SW480 (cell line): ENCODE data around the gene PTRH1.
"Not testable (repeated sequence)": the region's sequence is repeated elsewhere in the genome, so short reads cannot be mapped to it uniquely, and the experiment has no call there.

Experiments
- DNase-seq: peaks from one replicate; pipeline ENCODE4 v3.0.0-alpha.2; 2016; ENCODE audit warnings: low spot score

PTRH1 gene, protein sequence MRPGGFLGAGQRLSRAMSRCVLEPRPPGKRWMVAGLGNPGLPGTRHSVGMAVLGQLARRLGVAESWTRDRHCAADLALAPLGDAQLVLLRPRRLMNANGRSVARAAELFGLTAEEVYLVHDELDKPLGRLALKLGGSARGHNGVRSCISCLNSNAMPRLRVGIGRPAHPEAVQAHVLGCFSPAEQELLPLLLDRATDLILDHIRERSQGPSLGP

DNA sequence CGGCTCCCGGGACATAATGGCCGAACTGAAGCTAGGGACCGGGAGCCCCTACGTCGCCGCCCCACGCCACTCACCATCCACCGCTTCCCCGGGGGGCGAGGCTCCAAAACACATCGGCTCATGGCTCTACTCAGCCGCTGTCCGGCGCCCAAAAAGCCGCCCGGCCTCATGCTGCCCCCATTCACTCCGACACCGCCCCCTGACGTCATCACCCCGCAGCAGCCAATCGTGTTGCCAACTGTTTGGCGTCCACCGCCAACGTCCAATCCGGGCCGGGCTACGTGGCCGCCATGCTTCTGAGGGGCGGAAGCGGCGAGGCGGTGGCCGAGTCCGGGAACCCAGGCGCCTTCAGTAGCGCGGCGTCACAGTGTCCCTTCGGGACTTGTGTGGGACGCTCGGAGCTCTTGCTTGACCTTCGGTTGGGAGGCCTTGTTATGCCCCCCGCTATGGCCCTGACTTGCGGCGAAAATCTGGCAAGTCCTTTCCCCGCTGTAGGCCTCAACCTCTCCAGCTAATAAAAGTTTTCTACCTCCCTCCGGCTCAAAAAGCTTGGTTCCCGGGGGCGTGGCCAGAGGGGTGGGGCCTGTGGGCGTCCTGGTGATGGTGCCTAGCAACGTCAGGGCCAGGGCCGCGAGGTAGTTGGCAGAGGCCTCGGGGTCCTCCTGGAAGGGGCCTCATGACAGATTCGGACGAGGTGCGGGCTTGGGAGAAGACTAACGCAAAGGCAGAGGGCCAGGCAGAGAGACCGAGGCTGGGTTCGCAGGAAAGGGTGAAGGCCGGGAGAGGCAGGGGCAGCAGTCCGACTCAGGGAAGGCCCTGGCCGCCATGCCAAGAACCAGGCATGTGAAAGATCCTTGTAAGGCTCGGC, at the start of gene PTRH1, which contains the start of gene TTC16:
TSS of gene PTRH1 (minus strand) at position 194 of the 868 bp plus-strand sequence. CDS start at position 170, 24 bp downstream.
TSS of gene TTC16 (plus strand) at position 610 of the 868 bp plus-strand sequence. CDS start at position 677, 67 bp downstream.
- peak; percentile 93 for DNase-seq

DNA sequence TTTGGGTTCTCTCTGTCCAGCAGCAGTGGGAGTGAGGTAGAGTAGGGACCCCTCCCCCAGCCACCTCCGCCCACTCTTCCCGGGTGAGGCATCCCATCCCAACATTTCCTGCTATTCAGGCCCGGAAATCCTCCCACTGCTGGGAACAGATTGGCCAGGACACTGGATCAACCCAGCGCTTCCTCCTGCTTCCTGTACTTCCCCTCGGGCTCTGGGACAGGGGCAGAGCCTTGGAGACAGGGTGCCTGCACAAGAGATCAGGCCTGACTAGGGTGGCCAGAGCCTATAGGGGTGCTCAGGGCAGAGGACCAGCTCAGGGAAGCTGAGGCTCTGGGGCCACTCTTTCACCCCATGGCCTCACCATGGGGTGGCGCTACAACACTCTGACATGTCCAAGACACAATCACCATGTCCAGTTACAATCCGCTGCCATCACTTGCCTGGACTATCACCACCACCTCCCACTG, 48.5 kb upstream of the PTRH1 start:
- DNase-seq, result no peak

DNA sequence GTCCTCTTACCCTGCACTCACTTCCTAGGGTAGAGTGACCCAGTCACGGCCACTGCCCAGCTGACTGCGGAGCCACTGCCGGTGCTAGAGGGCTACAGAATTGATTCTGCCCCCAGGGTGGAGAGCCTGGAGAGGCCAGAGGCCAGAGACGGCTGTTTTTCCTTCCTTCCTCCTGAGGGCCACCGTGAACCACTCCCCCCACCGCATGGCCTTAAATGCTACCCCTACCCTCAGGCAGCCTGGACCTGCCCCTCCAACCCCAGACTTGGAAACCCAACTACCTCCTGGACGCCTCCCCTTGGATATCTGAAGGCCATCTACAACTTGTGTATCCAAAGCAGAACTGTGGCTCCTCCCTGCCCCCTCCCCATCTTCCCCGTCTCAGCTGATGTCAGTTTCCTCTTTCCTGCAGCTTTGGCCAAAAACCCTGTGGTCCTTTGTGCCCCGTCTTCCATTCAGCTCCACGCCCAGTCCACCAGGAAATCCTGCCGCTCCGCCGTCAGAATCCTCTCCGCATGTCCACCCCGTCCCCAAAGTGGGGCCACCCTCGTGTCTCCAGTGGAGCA, 46.7 kb upstream of the PTRH1 start:
- no peak for DNase-seq

DNA sequence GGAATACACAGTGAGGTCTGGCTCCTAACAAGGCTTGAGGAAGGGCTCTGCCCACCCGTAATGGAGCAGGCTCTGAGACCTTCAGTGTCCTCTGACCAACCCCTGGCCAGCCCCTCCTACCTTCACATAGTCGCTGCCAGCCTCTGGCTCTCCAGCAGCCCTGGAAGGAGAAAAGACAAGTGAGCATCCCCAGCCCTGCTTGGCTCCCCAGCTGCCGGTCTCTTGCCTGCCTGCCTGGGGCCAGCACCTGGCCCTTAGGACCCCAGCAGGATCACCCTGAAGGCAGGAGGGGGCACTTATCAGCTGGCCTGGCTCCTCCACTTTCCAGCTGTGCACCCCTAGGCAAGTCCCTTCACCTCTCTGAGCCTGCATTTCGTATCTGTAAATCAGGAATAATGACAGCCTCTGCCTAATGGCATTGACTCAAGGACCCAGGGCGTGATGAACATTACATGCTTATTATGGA, 46.1 kb upstream of the PTRH1 start:
- DNase-seq, result no peak

DNA sequence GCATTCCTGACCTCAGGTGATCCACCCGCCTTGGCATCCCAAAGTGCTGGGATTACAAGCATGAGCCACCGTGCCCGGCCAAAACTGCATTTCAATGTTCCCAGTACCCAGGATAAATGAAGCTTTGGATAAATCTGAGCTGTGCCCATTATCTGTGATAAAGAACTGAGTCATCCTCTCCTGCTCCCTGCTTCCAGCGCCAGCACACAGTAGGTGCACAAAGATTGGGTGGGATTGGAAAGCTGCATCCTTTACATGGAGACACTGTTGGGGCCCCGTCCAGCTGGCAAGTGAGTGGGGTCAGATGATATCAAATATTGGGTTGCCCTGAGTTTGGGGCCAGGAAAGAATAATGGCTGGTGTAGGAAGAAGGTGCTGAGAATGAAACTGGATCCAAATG, 45.6 kb upstream of the PTRH1 start:
- DNase-seq, result no peak

DNA sequence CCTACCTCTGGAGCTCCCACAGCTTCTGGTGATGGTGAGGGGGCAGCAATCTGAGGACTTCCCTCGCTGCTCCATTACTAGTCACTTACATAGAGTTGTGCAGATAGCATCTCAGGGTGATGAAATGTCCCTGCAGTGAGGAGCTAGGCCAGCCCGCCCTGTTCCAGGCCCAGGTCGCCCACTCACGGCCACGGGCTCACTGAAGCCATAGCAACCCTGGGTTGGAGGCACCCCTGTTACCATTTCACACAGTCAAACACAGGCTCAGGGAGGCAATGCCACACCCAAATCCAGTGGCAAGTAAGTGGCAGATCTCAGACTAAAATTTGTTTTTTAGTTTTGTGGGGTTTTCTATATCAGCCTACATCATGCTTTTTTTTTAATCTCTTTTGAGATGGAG, 43.4 kb upstream of the PTRH1 start:
- no peak for DNase-seq

DNA sequence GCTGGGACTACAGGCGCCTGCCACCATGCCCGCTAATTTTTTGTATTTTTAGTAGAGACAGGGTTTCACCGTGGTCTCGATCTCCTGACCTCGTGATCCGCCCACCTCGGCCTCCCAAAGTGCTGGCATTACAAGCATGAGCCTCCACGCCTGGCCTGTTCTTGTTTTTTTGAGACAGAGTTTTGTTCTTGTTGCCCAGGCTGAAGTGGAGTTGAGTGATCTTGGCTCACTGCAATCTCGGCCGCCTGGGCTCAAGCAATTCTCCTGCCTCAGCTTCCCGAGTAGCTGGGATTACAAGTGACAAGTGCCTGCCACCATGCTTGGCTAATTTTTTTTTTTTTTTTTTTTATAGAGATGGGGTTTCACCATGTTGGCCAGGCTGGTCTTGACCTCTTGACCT, 41.3 kb upstream of the PTRH1 start:
- not testable (repeated sequence) for DNase-seq

DNA sequence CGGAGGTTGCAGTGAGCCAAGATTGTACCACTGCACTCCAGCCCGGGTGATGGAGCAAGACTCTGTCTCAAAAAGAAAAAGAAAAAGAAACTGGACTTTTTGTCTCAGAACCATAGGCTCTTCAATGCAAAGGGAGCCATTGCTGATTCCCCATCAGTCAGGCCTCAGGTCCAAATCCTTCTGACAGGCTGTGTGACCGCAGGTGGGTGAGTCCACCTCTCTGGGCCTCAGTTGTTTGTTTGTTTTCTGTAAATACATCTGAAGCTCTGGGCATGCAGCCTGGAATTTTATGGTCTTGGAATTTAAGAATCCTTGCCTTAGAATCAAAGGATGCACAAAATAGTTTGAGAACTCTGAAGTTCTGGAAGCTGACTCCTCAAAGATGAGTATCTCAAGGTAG, 40.8 kb upstream of the PTRH1 start:
- no peak for DNase-seq

DNA sequence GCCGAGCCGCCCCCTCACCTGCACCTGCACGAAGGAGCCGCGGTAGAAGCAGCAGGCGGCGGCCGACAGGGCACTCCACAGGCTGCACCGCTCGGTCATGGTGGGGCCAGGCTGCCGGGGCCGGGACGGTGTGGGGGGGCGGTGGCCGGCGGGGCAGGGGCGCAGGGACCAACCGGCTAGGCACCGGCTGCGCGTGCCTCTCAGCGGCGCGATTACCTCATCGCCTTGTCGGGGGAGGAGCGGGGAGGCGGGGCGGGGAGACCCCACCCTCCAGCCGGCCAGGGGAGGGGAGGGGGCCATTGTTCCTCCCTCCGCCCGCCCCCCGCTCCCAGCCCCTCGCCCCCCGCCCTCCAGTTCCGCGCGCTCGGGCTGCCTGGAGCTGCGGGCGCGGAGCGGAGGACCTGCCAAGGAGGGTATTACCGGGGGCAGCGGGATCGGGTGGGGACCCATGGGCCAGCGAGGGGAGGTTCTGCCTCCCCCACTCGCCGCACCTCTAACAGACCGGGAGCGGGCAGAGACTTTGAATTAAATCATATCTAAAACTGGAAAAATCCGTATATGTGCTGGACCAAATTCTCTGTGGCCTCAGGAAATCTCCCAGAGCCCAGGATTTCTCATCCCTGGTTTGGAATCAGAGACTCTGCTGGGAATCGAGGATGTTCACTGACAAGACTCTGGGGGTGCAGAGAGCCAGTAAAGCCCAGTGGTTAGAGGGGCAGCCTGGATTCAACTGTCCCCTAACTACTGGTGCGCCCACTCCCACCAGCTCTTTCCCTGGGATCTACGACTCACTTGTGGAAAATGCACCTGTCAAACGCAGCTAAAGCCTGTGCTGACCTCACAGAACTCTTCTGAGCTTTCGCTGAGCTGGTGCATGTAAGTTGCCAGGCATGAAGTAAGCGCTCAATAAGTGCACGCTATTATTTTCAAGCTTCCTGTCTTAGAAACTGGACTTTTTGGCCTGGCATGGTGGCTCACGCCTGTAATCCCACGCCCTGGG, 39.9 kb upstream of the PTRH1 start:
- DNase-seq, result no peak

DNA sequence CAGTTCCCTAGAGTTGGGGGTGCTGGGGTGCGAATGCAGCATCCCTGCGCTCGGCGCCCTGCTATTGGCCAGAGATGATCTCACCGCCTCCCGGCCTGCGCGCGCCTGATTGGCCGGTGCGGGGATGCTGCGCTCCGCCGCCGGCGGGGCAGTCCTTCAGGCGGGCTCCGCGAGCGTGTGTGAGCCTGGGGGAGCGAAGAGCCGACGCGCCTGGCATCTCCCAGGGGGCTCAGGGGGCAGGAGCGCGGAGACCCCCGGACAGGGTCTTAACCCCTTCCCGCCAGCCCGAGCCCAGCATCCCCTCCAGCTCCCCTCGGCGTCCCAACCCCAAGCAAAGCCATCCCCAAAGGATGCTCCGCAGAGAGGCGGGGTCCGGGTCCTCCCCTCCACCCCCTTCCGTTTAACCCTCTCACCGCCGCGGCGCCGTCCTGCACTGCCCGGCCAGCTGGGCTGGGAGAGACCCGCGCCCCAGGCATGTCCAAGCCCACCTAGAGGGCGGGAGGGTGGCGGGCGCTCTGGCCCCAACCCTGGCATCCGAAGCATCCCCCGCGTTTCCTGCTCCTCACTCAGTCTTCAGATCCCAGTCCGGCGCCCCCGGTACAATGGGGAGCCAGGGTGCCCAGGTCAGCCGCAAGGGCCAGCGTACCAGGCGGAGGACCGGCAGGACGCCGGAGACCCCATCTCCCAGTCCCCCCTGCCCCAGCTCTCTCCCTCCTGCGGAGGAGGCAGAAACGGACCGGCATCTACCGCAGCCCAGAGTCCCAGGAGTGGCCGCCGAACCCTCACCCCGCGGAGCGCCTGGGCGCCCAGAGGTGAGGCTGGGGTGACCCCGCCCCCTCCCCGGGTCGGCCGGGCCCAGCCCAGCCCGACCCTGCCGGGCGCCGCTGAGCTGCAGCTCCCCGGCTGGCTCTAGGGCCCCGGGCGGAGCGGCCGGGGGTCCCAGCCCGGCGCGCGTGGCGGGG, 38.9 kb upstream of the PTRH1 start:
- DNase-seq, result no peak

DNA sequence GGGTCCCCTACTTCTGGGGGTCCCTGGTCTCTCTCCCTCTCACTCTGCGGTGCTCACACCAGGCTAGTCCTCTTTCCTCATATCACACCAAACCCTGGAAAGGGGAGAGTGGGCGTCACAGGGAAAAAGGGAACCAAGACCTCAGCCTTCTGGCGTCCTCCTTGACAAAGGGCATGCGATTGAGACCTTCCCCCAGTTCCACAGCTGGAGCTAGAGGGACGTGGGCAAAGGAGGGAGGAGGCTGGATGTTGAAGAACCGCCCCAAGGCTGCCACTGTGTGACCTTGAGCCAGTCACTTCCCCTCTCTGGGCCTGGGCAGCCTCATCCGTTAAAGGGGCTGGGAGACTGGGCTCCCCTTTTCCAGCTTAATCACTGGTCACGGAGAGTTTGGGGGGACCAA, 38.2 kb upstream of the PTRH1 start:
- no peak for DNase-seq

DNA sequence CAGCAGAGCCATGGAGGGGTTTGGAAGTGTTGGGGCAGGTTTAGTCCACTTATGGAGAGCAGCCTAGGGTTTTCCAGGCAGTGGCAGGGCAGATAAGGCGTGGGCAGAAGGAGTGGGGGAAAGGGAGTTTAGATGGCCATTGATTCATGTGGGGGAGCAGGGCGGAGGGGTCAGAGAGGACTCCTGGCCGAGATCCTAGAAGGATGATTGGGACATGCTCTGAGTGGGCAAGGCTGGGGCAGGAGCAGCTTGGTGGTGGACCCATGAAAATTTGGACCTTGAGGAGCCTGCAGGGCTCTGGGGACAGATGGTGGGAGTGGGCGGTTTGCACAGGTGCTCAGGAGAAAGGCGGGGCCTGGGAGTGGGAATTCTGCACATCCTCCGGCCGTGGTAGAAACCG, 37.7 kb upstream of the PTRH1 start:
- DNase-seq, result no peak

DNA sequence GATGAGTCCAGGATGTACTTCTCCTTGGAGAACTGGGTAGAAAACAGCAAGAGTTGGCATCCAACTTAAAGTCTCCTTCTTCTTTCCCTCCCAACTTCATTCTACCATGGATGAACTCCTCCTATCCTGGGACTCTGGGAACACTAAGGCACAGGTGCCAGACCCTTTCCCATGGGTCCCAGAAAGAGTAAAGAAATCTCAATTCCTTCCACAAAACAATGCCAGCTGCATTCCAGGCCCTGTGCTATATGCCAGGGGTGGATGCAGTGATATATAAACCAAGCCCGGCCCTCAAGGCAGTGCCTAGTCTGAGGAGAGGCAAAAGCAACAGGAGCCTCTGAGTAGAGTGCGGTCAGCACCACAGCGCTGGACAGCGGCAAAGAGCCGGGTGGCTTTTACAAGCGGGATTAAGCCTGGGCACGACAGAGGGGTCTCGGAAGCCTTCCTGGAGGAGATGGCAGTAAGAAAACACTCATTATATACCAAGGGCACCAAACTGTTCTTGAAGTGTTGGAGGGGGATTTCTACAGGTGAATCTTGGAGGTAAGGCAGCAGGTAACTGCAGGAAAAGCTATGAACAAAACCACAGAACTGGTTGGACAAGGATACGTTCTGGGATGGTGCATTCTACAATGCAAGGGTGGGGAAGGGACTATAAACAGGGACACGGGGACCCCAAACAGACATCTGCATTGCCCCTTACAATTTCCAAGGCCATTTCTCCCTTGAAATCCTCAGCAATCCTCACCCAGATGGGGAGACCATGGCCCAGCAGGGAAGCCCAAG, 36.0 kb upstream of the PTRH1 start:
- DNase-seq, result no peak

DNA sequence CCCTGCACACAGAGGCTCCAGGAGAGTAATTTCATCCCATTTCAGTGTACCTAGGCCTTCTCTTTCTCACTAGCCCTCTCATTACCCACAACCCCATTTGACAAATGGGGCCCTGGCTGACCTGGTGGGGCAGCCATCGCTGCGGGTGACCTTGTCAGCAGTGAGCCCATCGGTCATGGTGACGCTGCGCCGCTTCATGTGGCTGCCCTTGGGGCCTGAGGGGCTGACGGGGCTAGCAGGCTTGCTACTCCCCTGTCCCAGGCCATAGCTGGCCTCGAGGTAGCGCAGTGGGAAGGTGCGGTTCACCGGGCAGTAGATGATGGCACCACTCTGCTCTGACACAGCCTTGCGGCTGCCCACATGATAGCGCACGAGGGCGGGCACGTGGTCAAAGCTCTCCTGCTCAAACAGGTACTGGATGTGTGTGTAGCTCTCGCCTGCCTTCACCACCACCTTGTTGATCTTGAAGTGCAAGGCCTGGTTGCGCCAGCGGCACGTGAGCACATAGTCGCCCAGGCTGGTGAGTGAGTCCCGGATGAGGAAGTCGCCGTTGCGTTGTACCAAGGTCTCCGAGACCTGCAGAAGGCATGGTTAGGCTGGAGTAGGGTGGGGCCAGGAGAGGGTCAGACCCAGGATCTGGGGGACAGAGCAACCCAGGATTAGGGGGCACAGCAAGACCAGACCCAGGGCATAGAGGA, 33.8 kb upstream of the PTRH1 start:
- DNase-seq, result no peak

DNA sequence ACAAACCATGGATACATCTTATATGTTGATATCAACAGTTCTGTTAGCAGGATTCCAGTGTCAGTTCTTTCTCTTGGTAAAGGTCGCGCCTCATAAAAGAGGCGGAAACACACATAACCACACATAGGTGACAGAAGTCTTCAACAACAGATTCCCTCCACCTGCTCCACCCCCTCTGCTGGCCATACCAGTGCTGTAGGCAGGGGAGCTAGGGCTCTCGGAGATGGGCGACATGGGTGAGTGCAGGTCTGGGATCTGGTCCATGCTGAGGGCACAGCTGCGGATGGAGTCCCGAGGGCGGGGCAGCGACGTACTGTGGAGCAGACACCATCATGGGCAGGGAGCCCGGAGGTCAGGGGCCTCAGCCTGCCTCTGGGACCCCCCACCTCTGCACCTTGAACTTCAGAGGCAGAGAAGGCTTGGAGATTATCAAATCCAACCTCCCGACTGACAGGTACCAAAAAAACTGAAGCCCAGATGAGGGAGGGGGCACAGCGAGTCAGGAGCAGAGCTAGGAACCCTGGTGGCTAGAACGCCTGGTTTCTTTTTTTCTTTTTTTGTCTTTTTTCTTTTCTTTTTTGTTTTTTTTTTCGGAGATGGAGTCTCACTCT, 31.6 kb upstream of the PTRH1 start:
- DNase-seq, result peak; percentile 45

DNA sequence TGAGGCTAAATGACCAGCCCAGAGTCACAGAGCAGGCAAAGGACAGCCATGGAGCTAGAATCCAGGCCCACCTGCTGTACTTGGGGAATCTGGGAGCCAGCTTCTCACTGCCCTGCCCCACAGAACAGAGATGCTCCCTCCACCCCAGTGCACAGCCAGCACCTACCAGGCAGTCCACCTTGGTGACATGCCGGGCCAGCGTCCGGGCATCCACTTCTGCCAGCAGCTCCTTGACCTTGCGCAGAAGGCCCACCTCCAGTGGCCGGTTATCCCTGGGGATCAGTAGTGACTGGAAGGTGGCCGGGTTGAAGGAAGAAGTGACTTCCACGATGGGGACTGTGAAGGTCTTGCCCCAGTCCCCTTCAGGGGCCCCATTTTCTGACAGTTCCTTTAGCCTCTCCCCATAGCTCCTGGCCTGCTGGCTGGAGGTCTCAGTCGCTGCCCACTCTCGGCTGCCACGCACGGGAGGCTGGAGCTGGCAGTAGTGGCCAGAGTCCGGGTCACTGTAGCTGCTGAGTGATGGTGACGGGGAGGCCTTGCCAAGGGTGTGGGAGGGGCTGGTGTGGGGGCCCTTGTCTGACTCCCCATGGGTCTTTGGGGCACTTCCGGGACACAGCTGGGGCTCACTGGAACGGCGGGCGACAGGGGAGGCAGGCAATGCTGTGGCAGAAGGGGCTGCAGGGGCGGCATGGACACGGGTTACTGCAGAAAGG, 29.1 kb upstream of the PTRH1 start:
- DNase-seq, result no peak

DNA sequence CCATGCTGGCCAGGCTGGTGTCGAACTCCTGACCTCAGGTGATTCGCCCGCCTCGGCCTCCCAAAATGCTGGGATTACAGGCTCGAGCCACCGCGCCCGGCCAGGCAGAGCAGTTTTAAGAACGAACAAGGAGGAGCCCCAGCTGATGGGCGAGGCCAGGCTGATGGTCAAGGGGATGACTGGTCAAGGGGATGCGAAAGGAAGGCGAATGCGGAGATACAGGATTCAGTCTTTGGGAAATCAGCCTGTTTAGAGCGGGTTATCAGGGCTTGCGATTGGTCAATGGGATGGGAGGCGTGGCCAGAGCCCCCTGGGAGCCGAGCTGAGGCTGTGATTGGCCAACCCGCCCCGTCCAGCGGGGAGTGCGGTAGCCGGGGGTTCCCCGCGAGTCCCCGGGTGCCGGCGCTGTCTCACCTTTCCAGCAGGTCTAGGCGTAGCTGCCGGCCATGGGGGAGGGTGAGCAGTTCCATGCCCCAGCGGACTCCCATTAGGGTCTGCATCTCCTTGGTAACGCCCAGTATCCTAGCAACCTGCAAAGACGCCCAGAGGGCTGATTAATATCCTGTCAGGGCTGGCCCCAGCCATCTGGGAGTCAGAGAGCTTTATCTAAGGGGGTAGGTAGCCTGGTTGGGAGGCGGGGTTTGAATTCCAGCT, 27.1 kb upstream of the PTRH1 start:
- no peak for DNase-seq
